Epithelial cell of proximal tubule (primary cell): ENCODE data around the gene PXDN. TPM values are rescaled to one million over a fixed set of nuclear protein-coding genes. Genes with fewer than 3 reads are reported as not detected.
"Not testable (repeated sequence)": the region's sequence is repeated elsewhere in the genome, so short reads cannot be mapped to it uniquely, and the experiment has no call there.

ENCODE experiments used
- DNase-seq: peaks from one replicate; pipeline ENCODE4 v3.0.0-alpha.2; 2011; ENCODE audit warnings: low read depth
- H3K4me3 ChIP-seq: 2 replicates; pipeline ENCODE4 v1.5.1; 2011; ENCODE audit warnings: low read depth, mild to moderate bottlenecking, low read length
- CTCF ChIP-seq: conservative IDR thresholded peaks from 2 replicates; pipeline ENCODE4 v1.5.1; 2012; ENCODE audit warnings: low read depth, mild to moderate bottlenecking, low read length
- total RNA-seq: library from RNA; depleted of rRNA; stranded (reverse); fragments of >200 nt; gene quantifications from 2 replicates; pipeline ENCODE4 v1.2.3, GENCODE V29; 2015

The PXDN gene
- total RNA-seq, 1 donor from 2014 or later = 197 TPM

GRCh38 chr2:1767939-1768691 lies 23.8 kb upstream of the PXDN start:
- no peak for TF ChIP-seq CTCF
- H3K4me3 ChIP-seq = no peak overlapping the region
- no peak for DNase-seq

DNA sequence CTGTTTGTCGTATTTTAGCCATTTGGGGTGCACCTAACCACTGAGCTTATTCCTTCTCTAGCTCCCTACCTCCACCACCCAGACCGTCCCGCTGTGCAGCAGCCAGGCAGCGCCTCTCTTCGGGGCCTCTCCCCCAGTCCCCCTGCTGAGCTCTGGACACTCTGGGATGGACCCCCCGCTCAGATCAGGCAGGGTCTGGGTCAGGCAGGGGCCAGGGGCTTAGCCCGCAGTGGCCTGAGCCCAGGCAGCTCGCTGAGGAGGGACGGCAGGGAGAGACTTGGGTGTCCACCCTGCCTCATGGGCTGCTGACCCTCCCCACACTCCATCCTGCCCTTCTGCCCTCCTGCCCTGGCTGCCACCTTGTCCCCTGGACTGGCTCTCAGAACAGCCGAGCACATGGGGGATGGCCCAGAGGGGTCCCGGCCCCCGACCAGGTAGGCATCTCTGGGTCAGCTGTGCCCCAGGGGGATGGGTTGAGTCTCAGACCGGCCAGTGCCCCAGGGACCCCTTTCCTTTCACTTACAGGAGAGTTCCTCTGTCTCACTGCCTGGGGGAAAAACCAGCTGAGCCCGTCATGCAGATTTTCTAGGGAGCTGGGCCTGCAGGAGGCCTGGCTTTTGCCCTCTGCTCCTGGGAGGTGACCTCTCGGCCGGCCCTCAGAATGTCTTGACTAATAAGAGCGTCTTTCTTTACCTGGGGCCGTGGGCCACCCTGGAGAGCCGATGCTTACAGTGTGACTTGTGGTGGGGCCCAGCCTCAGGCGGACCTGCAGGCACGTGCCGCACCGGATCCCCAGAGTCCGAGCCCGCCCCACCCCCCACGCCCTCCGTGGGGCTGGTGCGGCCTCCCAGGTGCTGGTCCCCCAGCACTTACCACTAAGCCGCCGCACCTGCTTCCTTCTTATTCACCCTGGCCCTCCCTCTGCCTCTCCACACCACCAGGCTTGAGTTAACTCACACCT lies 22.8 kb upstream of the PXDN start:
- H3K4me3 ChIP-seq = no peak overlapping the region
- no peak for TF ChIP-seq CTCF
- DNase-seq = no peak

DNA sequence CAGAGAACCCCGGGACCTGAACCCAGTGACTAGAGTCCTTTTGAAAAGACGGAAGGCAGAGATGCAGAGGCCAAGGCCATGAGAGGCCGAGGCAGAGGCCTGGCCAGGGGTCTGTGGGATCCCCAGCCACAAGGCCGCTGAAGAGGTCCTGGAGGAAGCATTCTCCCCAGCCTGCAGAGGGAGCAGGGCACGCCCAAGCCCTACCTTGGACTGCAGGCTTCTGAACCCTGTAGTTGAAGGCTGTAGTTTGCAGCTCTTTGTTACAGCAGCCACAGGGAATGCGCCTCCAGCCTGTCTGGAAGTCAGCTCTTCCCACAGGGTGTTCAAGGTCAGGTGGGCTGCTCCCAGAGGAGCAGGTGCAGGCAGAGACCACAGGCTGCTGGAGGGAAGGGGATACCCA lies 22.1 kb upstream of the PXDN start:
- TF ChIP-seq CTCF = no peak
- DNase-seq = no peak
- H3K4me3 ChIP-seq = no peak overlapping the region

DNA sequence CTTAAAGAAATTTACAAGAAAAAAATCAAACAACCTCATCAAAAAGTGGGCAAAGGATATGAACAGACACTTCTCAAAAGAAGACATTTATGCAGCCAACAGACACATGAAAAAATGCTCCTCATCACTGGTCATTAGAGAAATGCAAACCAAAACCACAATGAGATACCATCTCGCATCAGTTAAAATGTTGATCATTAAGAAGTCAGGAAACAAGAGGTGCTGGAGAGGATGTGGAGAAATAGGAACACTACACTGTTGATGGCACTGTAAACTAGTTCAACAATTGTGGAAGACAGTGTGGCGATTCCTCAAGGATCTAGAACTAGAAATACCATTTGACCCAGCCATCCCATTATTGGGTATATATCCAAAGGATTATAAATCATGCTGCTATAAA lies 20.9 kb upstream of the PXDN start:
- H3K4me3 ChIP-seq, DNase-seq: not testable (repeated sequence)

DNA sequence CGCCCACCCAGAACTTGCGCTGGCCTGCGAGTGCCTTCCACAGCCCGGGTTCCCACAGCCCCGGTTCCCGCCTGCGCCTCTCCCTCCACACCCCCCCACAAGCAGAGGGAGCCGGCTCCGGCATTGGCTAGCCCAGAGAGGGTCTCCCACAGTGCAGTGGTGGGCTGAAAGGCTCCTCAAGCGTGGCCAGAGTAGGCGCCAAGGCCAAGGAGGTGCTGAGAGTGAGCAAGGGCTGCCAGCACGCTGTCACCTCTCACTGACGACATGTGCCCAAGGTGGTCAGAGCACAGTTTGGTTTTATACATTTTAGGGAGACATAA lies 15.3 kb upstream of the PXDN start:
- H3K4me3 ChIP-seq = no peak overlapping the region
- TF ChIP-seq CTCF = no peak
- DNase-seq = no peak

DNA sequence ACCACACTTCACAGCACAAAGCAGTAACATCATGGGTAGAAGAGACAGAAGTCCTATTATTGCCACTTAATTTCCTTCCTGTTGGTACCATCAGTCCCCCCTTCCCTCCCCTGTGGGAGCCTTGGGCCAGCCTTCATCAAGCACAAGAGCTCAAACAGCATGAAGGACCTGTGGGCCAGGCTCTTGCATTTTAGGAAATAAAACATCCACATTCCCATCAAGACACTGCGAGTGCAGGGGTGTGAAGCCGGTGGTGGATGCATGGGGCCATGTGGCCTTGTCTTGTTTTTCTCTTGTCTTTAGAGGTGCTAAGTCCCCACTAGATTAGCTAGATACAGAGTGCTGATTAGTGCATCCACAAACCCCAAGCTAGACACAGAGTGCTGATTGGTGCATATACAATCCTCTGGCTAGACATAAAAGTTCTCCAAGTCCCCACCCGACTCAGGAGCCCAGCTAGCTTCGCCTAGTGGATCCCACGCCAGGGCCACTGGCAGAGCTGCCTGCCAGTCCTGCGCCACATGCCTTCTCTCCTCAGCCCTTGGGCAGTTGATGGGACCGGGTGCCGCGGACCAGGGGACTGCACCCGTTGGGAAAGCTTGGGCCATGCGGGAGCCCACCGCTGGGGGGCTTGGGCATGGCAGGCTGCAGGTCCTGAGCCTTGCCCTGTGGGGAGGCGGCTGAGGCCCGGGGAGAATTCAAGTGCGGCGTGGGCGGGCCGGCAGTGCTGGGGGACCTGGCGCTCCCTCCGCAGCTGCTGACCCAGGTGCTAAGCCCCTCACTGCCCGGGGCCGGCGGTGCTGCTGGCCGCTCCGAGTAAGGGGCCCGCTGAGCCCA lies 14.7 kb upstream of the PXDN start:
- no peak for DNase-seq
- no peak for TF ChIP-seq CTCF
- H3K4me3 ChIP-seq = no peak overlapping the region

DNA sequence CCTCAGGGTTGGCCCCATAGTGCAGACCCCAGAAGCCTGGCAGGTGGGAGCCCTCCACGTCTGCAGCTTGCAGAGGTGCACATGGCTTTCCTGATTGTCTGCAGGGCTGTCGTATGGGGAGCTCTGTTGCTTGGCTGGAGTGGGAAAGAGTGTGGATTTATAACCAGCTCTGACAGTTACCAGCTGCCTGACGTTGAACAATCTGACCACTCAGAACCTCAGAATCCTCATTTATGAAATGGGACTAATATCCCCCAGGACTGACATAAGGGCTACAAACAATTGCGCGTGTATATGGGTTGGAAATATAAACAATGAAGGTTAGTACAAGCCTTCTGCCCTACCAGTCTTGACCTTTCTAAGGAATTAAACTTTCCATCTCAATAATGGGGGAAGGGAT lies 13.9 kb upstream of the PXDN start:
- TF ChIP-seq CTCF = no peak
- H3K4me3 ChIP-seq = no peak overlapping the region
- no peak for DNase-seq
